Measurements from ENCODE around the gene NR1I3.
A peak's percentile ranks its signal among the peaks of the same experiment; 100 is the strongest.

NR1I3 gene

DNA sequence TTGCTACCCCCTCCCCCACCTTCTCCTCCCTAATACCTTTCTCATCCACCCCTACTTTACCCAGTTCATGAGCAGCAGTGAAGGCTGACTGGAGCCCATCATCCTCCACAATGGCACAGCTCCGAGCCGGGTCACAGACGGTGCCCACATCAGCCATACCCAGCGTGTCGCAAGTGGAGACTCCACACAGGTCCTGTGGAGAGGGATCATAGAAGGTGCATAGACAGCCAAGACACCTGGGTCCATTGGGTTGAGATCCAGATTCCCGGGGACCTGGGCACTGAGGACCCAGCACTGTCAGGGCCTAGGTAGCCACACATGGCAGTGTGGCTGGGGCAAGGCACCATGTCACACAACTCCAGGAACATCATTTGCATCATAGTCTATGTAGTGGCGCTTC, 41.9 kb downstream of the NR1I3 start:
- DNase-seq (ENCODE audit: low spot score): no peak

DNA sequence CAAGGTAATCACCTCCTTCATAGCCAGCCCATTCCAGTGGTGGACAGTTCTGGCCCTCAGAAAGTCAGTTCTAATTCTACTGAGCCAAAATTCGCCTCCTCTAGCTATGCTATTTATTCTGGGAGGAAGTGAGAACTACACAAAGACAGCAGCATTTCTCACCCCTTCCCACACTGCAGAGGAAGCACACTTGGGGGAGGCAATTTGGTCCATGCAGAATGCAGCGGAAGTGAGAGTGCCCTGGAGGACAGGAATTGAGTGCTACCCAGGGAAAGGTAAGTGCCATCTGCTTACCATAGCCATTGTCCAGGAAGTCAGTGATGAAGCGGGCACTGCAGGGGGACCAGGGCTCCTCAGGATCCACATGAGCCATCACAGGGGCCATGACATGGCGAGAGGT, 42.8 kb downstream of the NR1I3 start:
- DNase-seq (ENCODE audit: low spot score): no peak

DNA sequence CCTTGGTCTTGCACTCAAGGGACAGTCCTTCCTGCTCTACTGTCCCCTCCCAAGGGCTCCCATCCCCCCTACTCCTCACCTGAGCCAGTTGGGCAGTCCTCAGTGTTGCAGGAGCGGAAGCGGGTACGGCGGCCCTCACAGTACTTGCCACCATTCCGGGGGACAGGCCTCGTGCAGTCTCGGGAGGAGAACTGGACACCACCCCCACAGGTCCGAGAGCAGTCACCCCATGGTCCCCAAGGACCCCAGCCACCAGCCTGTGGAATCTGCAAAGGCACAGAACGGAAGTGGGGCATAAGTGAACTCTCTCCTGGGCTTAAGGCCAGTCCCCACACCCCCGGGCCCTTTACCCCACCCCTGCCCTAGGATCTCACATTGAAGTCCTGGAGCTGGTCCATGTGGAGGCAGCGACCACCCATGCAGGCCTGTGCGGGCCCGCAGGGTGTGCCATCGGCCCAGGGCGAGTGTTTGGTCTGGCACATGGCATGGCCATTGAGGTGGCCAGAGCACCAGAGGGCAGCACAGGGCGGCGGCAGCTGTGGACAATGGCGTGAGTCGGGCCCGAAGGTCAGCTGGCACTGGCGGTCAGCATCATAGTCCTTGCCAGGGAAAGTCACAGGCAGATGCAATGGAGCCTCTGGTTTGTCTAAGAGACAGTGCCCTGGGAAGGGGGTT, 44.3 kb downstream of the NR1I3 start:
- no peak for DNase-seq (ENCODE audit: low spot score)

DNA sequence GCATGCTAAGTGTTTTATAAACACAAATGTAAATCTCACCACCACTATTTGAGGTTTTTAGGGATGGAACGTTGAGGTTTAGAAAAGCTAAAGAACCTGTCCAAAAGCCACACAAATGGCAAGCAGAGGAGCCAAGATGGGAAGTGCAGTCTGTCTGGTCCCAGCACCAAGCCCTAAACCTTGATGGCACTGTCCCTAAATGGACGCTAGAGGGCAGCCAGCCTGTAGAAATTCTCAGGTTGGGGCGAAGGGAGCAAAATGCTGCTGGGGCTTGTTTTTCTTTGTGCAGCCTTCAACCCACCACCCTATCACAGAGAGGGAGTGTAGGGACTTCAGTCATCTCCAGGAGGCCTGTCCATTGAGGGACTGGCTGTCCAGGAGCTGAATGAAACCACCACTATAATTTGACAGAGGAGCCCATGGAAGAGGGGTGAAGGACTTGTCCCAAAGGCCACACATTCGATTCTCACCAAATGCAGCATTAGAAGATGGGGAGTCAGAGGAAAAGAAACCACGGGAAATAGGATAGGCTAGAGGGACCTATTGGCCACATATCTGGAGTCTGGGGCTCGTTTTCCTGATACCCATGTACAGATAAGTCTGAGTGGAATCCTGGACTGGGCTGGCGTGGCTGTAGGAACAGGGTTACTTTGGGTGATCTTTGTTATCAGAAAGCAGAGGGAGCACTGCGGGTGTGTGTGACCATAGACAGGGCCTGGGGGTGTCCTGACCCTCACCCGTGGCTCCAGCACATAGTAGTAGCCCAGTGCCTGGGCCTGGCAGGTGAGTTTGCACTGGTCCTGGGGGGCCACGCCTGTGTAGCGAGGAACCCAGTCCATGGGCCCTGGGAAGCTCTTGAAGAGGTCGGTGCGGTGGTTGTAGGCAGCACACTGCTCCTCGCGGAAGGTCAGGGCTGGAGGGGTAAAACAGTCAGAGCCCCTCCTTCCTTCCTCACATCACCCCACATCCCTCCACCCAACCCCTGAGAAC, 45.2 kb downstream of the NR1I3 start:
- peak; percentile 73 for DNase-seq (ENCODE audit: low spot score)

DNA sequence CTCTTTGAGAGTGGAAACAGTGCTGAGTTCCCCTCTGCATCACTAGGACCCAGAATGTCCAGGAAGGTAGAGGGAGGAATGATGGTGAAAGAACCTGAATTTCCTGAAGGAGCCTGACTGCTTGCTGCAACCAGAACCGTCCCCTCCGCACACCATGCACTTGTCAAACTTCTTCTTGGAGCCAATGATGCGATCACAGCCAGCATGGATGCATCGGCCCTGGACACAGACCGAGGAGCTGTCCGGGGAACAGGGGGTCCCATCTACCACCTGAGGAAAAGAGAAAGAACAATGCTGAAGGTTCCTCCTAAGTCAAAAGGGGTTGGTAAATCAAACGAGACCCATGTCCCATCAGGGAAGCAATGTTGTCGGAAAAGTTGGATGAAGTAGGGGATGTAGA, 46.0 kb downstream of the NR1I3 start:
- no peak for DNase-seq (ENCODE audit: low spot score)

DNA sequence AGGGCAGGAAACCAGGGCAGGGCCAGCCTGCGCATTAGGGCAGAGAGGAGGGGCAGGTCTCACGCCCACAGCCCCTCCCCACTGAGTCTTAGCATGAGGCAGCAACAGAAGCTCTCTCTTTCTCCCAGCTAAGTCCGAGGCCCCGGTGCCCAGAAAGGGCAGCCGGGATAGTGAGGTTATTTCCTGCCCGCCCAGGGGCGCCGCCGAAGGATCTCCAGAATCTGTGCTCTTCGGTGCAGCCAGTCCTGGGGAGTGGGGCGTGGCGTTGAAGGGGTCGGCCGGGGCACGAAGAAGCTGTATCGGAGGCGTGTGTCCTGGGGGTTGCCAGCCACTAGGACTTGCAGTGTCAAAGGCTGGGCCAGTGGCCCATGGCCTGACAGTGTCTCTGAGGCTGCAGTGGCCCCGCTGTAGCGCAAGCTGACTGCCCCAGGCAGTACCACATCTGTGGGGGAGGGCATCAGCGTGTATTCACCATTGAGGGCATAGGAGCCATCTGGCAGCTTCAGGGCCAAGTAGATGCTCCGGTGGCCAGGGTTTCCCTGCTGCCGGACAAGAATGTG, 47.0 kb downstream of the NR1I3 start:
- no peak for DNase-seq (ENCODE audit: low spot score)

DNA sequence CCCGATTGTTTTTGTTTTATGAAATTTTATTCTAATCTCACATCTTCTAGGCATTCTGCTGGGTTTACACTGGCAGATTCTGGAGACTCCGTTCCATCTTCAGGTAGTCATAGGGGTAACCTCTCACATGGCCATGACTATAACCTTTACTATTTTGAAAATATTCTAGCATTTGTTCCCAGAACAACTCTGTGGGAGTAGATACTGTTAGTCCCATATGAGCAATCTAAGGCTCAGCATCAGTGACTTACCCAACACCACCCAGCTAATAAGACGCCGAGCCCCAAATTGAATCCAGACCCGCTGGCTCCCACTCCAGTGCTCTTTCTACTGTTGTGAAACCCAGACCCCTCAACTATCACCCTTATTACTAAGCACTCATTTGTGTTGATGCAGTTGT, 49.0 kb downstream of the NR1I3 start:
- no peak for DNase-seq (ENCODE audit: low spot score)

DNA sequence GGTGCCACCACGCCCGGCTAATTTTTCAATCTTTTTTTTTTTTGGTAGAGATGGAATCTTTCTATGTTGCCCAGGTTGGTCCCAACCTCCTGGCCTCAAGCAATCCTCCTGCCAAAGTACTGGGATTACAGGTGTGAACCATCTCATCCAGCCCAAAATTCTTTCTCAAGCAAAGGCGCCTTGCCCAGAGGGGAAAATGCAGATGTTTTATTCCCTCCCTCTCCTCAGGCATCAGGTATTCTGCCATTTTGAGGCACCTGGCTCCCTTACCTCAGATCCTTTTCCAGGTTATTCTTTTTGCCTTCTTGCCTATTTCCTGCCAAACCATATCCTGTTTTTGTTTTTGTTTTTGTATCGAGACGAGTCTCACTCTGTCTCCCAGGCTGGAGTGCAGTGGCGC, 49.6 kb downstream of the NR1I3 start:
- no peak for DNase-seq (ENCODE audit: low spot score)

DNA sequence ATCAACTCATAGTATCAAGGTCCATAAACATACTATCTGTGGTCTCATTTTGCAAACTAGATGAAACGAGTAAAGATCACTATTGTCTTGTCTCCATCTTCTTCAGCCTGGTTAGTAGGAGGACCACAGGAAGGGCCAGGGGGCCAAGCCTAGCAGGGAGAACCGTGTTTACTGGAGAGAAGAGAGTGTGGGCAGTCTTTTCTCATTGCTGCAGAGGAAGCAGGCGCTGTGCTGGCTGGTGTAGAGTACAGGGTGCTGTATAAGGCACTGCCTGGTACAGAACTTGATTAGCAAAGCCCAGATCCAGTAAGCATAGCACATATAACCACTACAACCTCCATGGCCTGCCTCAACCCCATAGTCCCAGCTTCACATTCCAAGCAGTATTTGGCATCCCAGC, 50.7 kb downstream of the NR1I3 start:
- DNase-seq (ENCODE audit: low spot score): no peak

DNA sequence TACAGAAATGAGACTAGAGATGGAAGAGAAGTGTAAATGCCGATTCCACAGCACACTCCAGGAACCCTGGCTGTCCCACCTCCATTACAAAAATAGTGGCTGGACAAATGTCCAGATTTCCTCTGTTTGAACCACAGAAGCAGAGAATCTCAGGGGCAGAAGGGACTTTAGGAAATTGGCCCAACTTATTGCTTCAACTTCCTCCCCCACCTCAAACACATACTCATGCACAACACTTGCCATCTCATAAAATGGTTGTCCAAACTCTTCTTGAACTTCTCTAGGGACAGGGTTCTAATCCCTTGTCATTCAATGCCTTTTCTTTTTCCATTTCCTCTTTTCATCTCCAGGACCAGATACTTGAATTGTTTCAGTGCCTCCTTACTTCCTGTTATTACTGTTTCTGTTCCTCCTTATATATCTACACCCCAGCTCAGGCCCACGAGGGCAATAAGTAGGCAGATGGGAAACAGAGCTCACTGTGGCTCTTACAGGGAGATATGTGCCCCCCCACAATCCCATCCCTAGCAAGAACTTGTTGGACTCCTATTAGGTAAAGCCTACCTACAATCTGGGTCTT, 52.2 kb downstream of the NR1I3 start:
- DNase-seq (ENCODE audit: low spot score): no peak

DNA sequence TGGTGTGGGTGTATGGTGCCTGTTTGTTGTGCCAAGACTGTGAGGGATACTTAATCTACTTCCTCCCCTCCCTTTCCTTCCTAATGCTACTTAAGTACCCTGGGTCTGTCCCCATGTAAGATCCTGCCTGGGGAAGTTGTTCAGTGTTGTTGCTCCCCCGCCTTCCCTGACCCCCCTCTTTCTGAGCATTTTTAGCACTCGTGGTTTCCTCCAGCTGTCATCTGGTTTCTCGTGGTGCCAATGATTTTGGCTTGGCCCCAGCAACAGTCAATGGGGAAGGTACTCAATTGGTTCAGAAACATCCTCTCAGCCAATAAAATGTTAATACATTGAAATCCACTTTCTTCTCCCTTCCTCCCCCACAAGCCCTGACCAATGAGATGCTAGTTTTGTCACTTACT, 52.7 kb downstream of the NR1I3 start:
- DNase-seq (ENCODE audit: low spot score): peak; percentile 92

DNA sequence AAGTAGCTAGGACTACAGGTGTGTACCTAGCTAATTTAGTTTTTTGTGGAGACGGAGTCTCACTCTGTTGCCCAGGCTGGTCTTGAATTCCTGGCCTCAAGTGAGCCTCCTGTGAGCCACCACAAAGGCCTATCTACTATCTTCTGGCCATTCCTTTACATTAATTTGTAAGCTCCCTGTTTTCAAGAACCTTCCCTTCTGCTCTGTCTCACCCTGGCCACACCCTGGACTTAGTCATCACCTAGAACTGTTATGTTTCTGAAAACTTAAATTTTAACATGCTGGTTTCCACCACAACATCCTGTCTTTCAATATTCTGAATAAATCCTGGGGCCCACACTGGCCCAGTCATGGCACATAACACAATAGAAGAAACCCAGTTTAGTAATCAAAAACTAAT, 55.8 kb downstream of the NR1I3 start:
- DNase-seq (ENCODE audit: low spot score): no peak

DNA sequence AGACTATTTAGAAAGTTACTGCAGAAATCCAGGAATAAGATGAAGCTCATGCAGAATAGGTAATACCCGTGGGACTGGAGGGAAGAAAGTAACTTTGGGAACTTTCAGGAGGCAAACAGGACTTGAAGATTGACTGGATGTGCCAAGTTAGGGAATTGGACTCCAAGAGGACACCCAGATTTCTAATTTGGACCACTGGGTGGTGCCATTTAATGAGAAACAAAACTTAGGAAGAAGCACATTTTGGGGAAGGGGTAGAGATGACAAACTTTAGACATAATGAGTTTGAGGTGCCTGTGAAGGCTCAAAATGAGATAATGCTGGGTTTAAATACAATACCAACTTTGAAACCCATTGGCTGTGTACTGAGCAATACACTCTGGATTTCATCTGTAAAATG, 57.4 kb downstream of the NR1I3 start:
- no peak for DNase-seq (ENCODE audit: low spot score)

DNA sequence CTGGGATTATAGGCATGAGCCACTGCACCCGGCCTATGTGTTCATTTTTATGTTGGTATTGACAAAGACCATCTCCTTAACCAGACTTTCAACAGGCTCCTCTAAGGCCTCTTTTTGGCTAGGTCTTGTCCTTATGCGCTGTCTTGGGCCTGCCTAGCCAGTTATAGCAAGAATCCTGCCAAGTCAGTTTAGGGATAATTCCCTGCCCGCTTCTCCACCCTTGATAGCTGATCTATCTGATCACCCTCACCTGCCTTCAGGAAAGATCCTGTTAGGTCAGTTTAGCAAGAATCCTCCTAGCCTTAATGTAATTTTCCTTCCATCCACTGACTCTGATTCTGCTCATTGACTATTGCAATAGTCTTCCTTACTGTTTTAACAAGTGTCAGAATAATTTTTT, 58.3 kb downstream of the NR1I3 start:
- no peak for DNase-seq (ENCODE audit: low spot score)

Measured in kidney capillary endothelial cell (primary cell).